ENCODE measurements around the gene UGT1A9. TPM values are rescaled to one million over a fixed set of nuclear protein-coding genes. Genes with fewer than 3 reads are reported as not detected.
A peak's percentile ranks its signal among the peaks of the same experiment; 100 is the strongest.

Gene UGT1A9
- total RNA-seq, 4 donors from 2014 or later = 4.6 to 18.7 (median 10.5) TPM

DNA sequence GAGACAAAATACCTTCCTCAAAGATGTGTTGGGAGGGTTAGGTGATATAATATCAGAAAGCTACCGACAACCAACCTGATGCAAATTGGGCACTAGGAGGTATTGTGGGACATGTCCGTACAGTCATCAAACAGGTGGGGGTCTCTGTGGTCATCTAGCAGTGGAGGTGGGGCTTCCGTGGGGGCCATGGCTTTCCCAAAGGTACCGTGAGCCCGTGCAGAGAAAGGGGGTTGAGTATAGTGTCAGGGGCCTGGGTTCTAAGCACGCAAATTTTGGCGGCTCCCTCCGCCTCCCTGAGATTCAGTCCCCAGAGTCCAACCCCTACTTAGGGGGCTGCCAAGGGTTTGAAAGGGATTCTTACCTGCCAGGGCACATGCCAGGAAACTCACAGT, 150.0 kb downstream of the UGT1A9 start:
- Histone ChIP-seq H3K36me3 (no peaks in the 10 kb centered on the region), H3K4me3 (no peak overlapping the region), H3K9me3 (peaks cover 0 to 3% of the 10 kb centered on the region in 2 donors), H3K4me1 (no peaks in the 10 kb centered on the region), H3K27me3 (no peaks in the 10 kb centered on the region), H3K27ac (no peak overlapping the region)
- in situ Hi-C loops (cut with MboI; ENCODE audit: low pct_ligation_motif_present in 1 of 4, low pct_unique_long_range_greater_than_20kb in 1 of 4, low sequenced_read_pairs in 3 of 4) (no loop called here), intact Hi-C loops (cut with DNase I; ENCODE audit: low total_unique reads) (no loop called here)
- 83 to 92% methylated on average over 2 to 8 of the region's 8 CpGs for WGBS, 2 donors (ENCODE audit: low coverage in 1 of 2)
- TF ChIP-seq POLR2A (IDR thresholded peaks at IDR 0.05) = no peak
- no peak for DNase-seq

DNA sequence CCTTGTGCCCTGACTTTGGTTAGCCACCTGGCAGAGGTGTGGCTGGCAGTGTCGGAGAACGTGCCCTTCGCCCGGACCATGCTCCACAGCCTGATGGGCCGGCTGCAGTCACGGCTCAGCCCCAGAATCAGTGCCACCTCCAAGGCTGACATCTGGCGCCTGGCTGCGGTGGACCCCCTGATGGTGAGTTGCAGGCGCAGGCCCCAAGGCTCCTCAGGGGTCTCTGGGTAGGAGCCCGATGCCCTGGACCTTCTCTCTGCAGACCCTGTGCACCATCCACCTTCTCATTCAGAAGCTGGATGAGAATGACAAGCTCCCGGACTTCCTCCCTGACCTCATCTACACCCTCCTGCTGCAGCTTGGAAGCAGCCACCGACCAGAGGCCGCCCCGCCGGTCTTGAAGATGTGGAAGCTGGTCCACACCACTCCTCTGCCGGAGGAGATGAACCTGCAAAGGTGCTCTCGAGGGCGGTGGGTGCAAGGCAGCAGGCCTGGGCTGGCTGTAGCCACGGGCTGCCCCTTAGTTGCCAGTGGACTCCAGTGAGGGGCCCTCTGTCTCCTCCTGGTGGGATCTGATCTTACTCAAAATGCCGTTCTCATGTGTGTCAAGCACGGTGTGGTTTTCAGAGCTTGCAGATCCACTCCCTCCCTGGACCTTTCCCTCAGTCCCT, 150.5 kb downstream of the UGT1A9 start:
- H3K4me3 ChIP-seq = no peak overlapping the region
- peak; percentile 3 for DNase-seq
- peaks cover 0 to 3% of the 10 kb centered on the region in 2 donors for H3K9me3 ChIP-seq
- H3K27ac ChIP-seq = no peak overlapping the region
- in situ Hi-C loops (cut with MboI; ENCODE audit: low pct_ligation_motif_present in 1 of 4, low pct_unique_long_range_greater_than_20kb in 1 of 4, low sequenced_read_pairs in 3 of 4) = no loop called here
- WGBS, 2 donors (ENCODE audit: low coverage in 1 of 2) = 84% methylated on average over 18 of the region's 21 CpGs; no CpG with 5 or more reads in 1 of the 2 donors
- no peaks in the 10 kb centered on the region for H3K4me1 ChIP-seq
- no peaks in the 10 kb centered on the region for H3K27me3 ChIP-seq
- no peaks in the 10 kb centered on the region for H3K36me3 ChIP-seq
- TF ChIP-seq POLR2AphosphoS5 (IDR thresholded peaks at IDR 0.05) = no peak
- TF ChIP-seq EP300 (IDR thresholded peaks at IDR 0.05; ENCODE audit: low read depth) = no peak
- TF ChIP-seq, protein P1, sequence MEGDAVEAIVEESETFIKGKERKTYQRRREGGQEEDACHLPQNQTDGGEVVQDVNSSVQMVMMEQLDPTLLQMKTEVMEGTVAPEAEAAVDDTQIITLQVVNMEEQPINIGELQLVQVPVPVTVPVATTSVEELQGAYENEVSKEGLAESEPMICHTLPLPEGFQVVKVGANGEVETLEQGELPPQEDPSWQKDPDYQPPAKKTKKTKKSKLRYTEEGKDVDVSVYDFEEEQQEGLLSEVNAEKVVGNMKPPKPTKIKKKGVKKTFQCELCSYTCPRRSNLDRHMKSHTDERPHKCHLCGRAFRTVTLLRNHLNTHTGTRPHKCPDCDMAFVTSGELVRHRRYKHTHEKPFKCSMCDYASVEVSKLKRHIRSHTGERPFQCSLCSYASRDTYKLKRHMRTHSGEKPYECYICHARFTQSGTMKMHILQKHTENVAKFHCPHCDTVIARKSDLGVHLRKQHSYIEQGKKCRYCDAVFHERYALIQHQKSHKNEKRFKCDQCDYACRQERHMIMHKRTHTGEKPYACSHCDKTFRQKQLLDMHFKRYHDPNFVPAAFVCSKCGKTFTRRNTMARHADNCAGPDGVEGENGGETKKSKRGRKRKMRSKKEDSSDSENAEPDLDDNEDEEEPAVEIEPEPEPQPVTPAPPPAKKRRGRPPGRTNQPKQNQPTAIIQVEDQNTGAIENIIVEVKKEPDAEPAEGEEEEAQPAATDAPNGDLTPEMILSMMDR (IDR thresholded peaks at IDR 0.05) = no peak
- intact Hi-C loops (cut with DNase I; ENCODE audit: low total_unique reads) = no loop called here

Other genes with a start within 250 kb of the UGT1A9 start
- gene USP40, start 105.1 kb upstream of the UGT1A9 start, total RNA-seq = 100 to 1,000 TPM in 1 of 4 donors, 10 to 100 TPM in 3; 30.7 to 113 (median 41.3) TPM
- gene UGT1A8, start 54.3 kb upstream of the UGT1A9 start, total RNA-seq = 10 to 100 TPM in 2 of 4 donors, 1 to 10 TPM in 2; 1.1 to 15.1 (median 9.4) TPM
- 10 to 100 TPM; 54.2 to 87.5 (median 54.9) TPM for gene UGT1A10, start 35.5 kb upstream of the UGT1A9 start, total RNA-seq
- gene UGT1A7, start 10.0 kb downstream of the UGT1A9 start, total RNA-seq = 10 to 100 TPM in 3 of 4 donors, 1 to 10 TPM in 1; 3.4 to 55.3 (median 18.2) TPM
- 10 to 100 TPM; 13.5 to 40.2 (median 18.1) TPM for gene UGT1A6, start 21.0 kb downstream of the UGT1A9 start, total RNA-seq
- 10 to 100 TPM in 2 of 4 donors, 1 to 10 TPM in 2; 3.2 to 18.3 (median 7.9) TPM for gene UGT1A5, start 41.0 kb downstream of the UGT1A9 start, total RNA-seq
- 1 to 10 TPM; 2.0 to 9.0 (median 4.9) TPM for gene UGT1A4, start 46.8 kb downstream of the UGT1A9 start, total RNA-seq
- gene UGT1A3, start 57.1 kb downstream of the UGT1A9 start, total RNA-seq = 1 to 10 TPM in 3 of 4 donors, not detected in 1; 2.6 to 3.2 (median 2.6) TPM
- 10 to 100 TPM in 1 of 4 donors, 1 to 10 TPM in 3; 4.4 to 11.3 (median 6.9) TPM for gene UGT1A1, start 88.4 kb downstream of the UGT1A9 start, total RNA-seq
- under 1 TPM in 1 of 4 donors, not detected in 3; 0.14 TPM for gene MROH2A, start 106.4 kb downstream of the UGT1A9 start, total RNA-seq
- 10 to 100 TPM in 1 of 4 donors, 1 to 10 TPM in 2, not detected in 1; 1.9 to 29.5 (median 2.1) TPM for gene HJURP, start 182.6 kb downstream of the UGT1A9 start, total RNA-seq
- gene TRPM8, start 245.5 kb downstream of the UGT1A9 start, total RNA-seq = not detected

Data from transverse colon (tissue), 4 donors.